ENCODE measurements around the gene ADAM12.

GRCh38 chr10:126222736-126223511, 165.4 kb downstream of the ADAM12 start:
- TF ChIP-seq CTCF (conservative IDR thresholded peaks at IDR 0.05) (no peak), EZH2 (IDR thresholded peaks at IDR 0.05; ENCODE audit: low read depth) (no peak)
